Thoracic aorta (tissue), 2 donors: ENCODE results near the gene ZNF563. TPM values are rescaled to one million over a fixed set of nuclear protein-coding genes. Genes with fewer than 3 reads are reported as not detected.

ENCODE experiments used
- ATAC-seq: fragments of 150-250 bp; one replicate; pipeline ENCODE4 v1.8.0; 2017; ENCODE audit warnings: low read depth; ENCODE audit not compliant: insufficient number of reproducible peaks, low FRiP score
- DNase-seq: peaks from one replicate; pipeline ENCODE4 v3.0.0-alpha.2; 2020; ENCODE audit warnings: low spot score
- H3K27ac ChIP-seq, 2 donors: fragments of 200-600 bp; sonication (generic); 1 replicate in 1 of 2; 2 replicates in 1 of 2; pipeline ENCODE4 v1.5.1; 2016; ENCODE audit warnings: mild to moderate bottlenecking in 2 of 2, moderate library complexity in 2 of 2
- H3K27me3 ChIP-seq: fragments of 200-600 bp; sonication (generic); replicated peaks from 2 replicates; pipeline ENCODE4 v1.6.0; 2016; ENCODE audit warnings: mild to moderate bottlenecking; ENCODE audit not compliant: insufficient read depth
- H3K36me3 ChIP-seq: fragments of 200-600 bp; sonication (generic); one replicate; pipeline ENCODE4 v1.5.1; 2016
- H3K4me1 ChIP-seq, 2 donors: fragments of 200-600 bp; sonication (generic); 1 replicate in 1 of 2; 2 replicates in 1 of 2; pipeline versions ENCODE4 v1.5.1 to v1.6.0; 2016; ENCODE audit warnings: low read depth in 2 of 2, mild to moderate bottlenecking in 1 of 2; ENCODE audit not compliant: control insufficient read depth in 1 of 2
- H3K4me3 ChIP-seq: fragments of 200-600 bp; sonication (generic); 2 replicates; pipeline ENCODE4 v1.5.1; 2016; ENCODE audit warnings: mild to moderate bottlenecking
- H3K9me3 ChIP-seq: fragments of 200-600 bp; sonication (generic); 2 replicates; pipeline ENCODE4 v1.5.1; 2016
- CTCF ChIP-seq: fragments of 200-600 bp; sonication (generic); IDR thresholded peaks from one replicate; pipeline ENCODE4 v1.5.1; 2019; ENCODE audit warnings: antibody characterized with exemption
- total RNA-seq, 2 donors: library from RNA; depleted of rRNA; stranded (reverse); fragments of >200 nt; gene quantifications; one replicate each; pipeline versions ENCODE4 v1.1.0 to v1.2.3, GENCODE V29; 2016

Gene ZNF563
- total RNA-seq, 2 donors from 2014 or later = 3.1 to 7.9 TPM

DNA sequence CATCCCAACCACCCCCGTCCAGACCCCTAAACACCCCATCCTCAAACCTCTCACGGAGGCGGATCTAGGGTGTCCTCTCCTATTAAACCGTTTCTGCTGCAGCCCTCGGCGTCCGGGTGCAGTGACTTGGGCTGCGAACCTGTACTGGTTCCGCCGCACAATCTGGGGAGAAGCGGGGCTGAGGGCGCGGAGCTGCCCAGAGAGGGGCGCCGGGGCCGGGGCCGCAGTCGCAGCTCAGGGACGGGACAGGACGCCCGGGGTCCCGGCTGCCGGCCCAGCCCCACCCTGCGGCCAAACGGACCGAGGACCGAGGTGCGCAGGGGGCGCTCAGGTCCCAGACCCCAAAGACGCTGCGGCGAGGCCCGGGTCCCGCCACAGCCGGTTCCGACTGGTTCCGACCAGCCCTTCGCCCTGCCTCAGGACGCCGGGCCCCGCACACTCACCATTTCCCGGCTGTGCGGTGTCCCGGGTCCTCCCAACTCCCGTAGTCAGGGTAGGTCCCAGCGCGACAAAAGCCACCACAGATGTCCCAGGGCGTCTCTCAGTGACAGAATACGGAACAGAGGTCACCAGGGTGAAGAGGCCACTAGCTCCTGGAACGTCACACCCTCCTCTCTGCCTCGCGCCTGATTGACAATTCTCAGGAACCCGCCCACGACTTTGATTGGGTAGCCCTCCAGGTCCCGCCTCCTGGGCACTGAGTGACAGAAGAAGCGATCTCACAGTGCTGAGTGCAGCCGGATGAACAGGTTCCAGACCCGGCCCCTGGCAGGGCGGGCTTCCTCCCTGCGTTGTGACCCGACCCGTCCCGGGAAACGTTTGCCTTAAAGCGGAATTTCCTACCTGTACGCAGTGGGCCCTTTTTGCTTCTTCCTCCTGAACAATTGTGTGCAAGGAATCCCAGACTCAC lies 38.9 kb downstream of the ZNF563 start, which contains the start of gene ZNF44:
TSS of gene ZNF44 (minus strand) at position 635 of the 910 bp plus-strand sequence. CDS start at position 446, 189 bp downstream.
- Histone ChIP-seq H3K4me1 (peaks cover 6 to 22% of the 10 kb centered on the region in 2 donors), H3K27ac (peak within 1 kb of the TSS; percentile 77 to 78), H3K27me3 (no peaks in the 10 kb centered on the region), H3K9me3 (no peaks in the 10 kb centered on the region), H3K36me3 (no peaks in the 10 kb centered on the region), H3K4me3 (peak within 1 kb of the TSS; percentile 93)
- no peak for TF ChIP-seq CTCF
- DNase-seq (peak; percentile 91), ATAC-seq (peak; percentile 99)

DNA sequence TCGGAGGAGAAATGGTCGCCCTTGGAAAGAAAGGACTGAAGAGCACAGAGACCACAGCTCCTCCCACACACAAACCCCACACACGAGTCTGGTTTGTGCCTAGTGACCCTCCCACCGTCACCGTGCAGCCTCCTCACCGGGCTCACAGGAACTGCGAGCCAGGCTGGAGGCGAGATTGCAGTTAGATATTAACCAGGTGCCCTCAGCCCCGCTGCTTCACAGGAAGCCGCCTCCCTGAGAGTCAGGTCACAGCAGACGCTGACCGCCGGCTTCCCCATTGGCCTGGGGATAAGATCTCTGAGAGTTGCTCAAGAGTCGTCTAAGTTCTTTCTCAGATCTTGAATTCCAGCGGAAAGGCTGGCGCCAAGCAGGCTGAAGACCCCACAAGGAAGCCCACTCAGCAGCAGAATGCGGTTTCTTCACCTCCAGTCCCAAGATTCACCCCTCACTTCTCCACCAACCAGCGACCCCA lies 39.6 kb downstream of the ZNF563 start:
- H3K27me3 ChIP-seq = no peaks in the 10 kb centered on the region
- no peak for DNase-seq
- no peak for ATAC-seq
- peaks cover 13 to 29% of the 10 kb centered on the region in 2 donors for H3K4me1 ChIP-seq
- H3K4me3 ChIP-seq = peak overlapping the region; percentile 93
- H3K36me3 ChIP-seq = no peaks in the 10 kb centered on the region
- no peak for TF ChIP-seq CTCF
- peak overlapping the region; percentile 77 to 78 for H3K27ac ChIP-seq
- no peaks in the 10 kb centered on the region for H3K9me3 ChIP-seq

DNA sequence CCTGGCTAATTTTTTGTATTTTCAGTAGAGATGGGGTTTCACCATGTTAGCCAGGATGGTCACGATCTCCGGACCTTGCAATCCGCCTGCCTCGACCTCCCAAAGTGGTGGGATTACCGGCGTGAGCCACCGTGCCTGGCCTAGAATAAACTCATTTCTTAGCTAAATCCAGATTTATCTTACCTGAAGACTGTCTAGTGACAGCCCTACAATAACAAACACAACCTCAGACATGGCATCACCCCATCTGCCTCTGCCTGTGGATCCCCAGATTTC lies 43.7 kb downstream of the ZNF563 start:
- no peak for TF ChIP-seq CTCF
- no peaks in the 10 kb centered on the region for H3K27me3 ChIP-seq
- H3K4me3 ChIP-seq = no peak overlapping the region
- H3K9me3 ChIP-seq = no peaks in the 10 kb centered on the region
- H3K27ac ChIP-seq = peak overlapping the region in 1 of 2 donors; percentile 38
- DNase-seq (no peak), ATAC-seq (no peak)
- peaks cover 13 to 30% of the 10 kb centered on the region in 2 donors for H3K4me1 ChIP-seq
- H3K36me3 ChIP-seq = no peaks in the 10 kb centered on the region

DNA sequence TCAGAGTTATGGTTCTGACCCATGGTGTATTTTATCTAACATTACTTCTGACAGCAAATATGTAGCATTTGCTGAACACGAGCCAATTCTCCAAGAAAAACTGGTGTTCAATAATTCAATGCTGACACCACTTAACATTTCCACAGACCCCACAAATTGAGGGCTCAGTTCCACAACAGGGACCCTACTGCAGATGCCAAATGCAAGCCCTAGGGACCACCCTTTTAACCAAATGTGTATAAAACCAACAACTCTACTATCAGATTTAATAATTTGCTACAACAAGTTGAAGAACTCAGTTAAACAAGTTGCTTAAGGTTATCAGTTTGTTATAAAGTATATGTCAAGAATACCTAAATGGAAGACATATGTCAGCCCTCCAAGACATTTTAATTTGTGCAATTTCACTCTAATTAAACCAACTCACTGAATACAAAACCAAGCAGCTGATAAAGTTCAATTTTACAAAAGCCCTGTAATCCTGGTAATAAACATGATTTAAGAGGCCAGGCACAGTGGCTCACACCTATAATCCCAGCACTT lies 45.4 kb downstream of the ZNF563 start:
- peaks cover 6% of the 10 kb centered on the region for H3K36me3 ChIP-seq
- no peak overlapping the region for H3K4me3 ChIP-seq
- DNase-seq = no peak
- H3K9me3 ChIP-seq = peaks cover 7% of the 10 kb centered on the region
- peaks cover 8 to 22% of the 10 kb centered on the region in 2 donors for H3K4me1 ChIP-seq
- no peak for TF ChIP-seq CTCF
- no peak overlapping the region for H3K27ac ChIP-seq
- ATAC-seq = no peak
- H3K27me3 ChIP-seq = no peaks in the 10 kb centered on the region

GRCh38 chr19:12284631-12285030 lies 48.8 kb downstream of the ZNF563 start:
- Histone ChIP-seq H3K27ac (no peak overlapping the region), H3K4me3 (no peak overlapping the region), H3K36me3 (peaks cover 6% of the 10 kb centered on the region), H3K9me3 (peaks cover 26% of the 10 kb centered on the region), H3K4me1 (peaks cover 8 to 10% of the 10 kb centered on the region in 2 donors), H3K27me3 (no peaks in the 10 kb centered on the region)
- DNase-seq = no peak
- no peak for TF ChIP-seq CTCF
- ATAC-seq = no peak
